HUES6 (cell line): ENCODE results near the gene LONRF3.
"Not testable (repeated sequence)": the region's sequence is repeated elsewhere in the genome, so short reads cannot be mapped to it uniquely, and the experiment has no call there.

ENCODE experiments used
- H3K27ac ChIP-seq: 2 replicates; pipeline ENCODE4 v1.7.0; 2013; ENCODE audit warnings: low read depth, mild to moderate bottlenecking, low read length, inconsistent platforms
- H3K27me3 ChIP-seq: 2 replicates; pipeline ENCODE4 v1.6.1; 2013; ENCODE audit warnings: low read length; ENCODE audit not compliant: control insufficient read depth, insufficient read depth
- H3K36me3 ChIP-seq: 2 replicates; pipeline ENCODE4 v1.6.1; 2013; ENCODE audit warnings: low read length; ENCODE audit not compliant: control insufficient read depth, insufficient read depth
- H3K4me1 ChIP-seq: 2 replicates; pipeline ENCODE4 v1.6.1; 2013; ENCODE audit warnings: low read length; ENCODE audit not compliant: control insufficient read depth, insufficient read depth
- H3K4me3 ChIP-seq: 2 replicates; pipeline ENCODE4 v1.5.1; 2013; ENCODE audit warnings: low read depth, low read length
- H3K9ac ChIP-seq: one replicate; pipeline ENCODE4 v1.6.1; 2013; ENCODE audit warnings: mild to moderate bottlenecking, low read length
- H3K9me3 ChIP-seq: 2 replicates; pipeline ENCODE4 v1.6.1; 2013; ENCODE audit warnings: low read depth, low read length; ENCODE audit not compliant: control insufficient read depth, insufficient read depth

The LONRF3 gene

GRCh38 chrX:119013164-119013563, 38.7 kb downstream of the LONRF3 start:
- H3K36me3 ChIP-seq: no peaks in the 10 kb centered on the region
- H3K27ac ChIP-seq: no peak overlapping the region
- no peaks in the 10 kb centered on the region for H3K4me1 ChIP-seq
- H3K9ac ChIP-seq: no peak overlapping the region
- H3K9me3 ChIP-seq: 0 out of 2 replicates have a peak, but pooled peaks cover 7% of the 10 kb centered on the region
- peaks cover 13% of the 10 kb centered on the region for H3K27me3 ChIP-seq
- no peak overlapping the region for H3K4me3 ChIP-seq

DNA sequence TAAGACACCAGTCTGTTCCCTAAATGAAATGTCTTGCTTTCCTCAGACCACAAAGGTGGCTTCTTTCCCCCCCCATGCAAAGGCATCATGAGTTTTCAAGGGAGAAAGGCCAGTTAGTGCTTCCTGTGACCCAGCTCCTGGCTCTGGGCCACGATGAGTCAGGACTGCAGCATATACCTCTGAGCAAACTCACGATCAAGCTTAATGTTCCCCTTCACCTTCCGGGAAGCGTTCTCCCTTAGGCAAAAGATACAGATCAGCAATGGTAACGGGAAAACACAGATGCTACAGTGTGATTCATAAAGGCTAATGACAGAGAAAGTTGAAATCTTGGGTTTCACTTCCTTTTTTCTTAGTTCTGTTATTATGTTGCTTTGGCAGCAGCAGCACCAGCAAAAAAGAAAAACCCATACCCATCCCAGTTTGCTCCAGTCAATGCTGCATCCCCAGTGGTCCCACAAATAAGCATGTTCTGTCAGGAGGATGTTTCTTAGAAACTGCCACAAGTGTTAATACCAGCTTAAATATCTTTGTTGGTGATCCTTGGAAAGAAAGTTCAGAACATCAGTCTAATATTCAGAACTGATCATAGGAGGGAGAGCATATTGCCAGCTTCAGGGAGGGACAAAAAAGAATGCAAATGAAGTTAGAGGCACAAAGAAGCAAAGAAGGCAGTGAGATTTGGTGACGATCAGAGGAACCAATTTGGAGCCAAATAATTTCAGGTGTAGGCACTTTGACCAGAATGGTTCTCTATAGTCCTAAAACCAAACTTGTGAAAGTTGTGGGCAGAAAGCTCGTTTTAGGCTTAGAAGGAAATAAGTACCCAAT, 41.2 kb downstream of the LONRF3 start:
- Histone ChIP-seq H3K36me3 (no peaks in the 10 kb centered on the region), H3K9ac (no peak overlapping the region), H3K27me3 (peaks cover 13% of the 10 kb centered on the region), H3K4me1 (no peaks in the 10 kb centered on the region), H3K4me3 (no peak overlapping the region), H3K27ac (no peak overlapping the region), H3K9me3 (0 out of 2 replicates have a peak, but pooled peaks cover 7% of the 10 kb centered on the region)

DNA sequence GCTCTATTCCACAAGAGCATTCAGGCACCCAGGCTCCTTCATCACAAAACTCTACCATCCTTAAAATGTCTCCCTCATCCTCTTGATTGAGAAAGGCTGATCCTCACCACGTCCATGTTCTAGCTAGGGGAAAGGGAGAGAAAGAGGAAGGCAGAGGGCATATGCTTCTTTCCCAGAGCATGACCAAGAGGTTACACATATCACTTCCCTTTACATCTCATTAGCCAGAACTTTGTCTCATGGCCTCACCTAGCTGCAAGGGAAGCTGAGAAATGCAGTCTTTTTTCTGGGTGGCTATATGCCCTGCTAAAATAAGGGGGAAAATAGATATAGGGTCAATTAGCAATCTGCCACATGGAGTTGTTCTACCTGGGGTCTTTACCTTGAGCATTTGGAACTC, 42.7 kb downstream of the LONRF3 start:
- no peak overlapping the region for H3K4me3 ChIP-seq
- H3K9ac ChIP-seq: no peak overlapping the region
- peaks cover 13% of the 10 kb centered on the region for H3K27me3 ChIP-seq
- 0 out of 2 replicates have a peak, but pooled peaks cover 7% of the 10 kb centered on the region for H3K9me3 ChIP-seq
- H3K27ac ChIP-seq: no peak overlapping the region
- no peaks in the 10 kb centered on the region for H3K4me1 ChIP-seq
- no peaks in the 10 kb centered on the region for H3K36me3 ChIP-seq

GRCh38 chrX:119025900-119026299, 51.5 kb downstream of the LONRF3 start:
- Histone ChIP-seq H3K4me1 (no peaks in the 10 kb centered on the region), H3K9me3 (peaks cover 15% of the 10 kb centered on the region; the same call in 1 of the 2 replicates), H3K9ac (no peak overlapping the region), H3K27ac (no peak overlapping the region), H3K27me3 (no peaks in the 10 kb centered on the region; the same call in 1 of the 2 replicates), H3K4me3 (no peak overlapping the region), H3K36me3 (no peaks in the 10 kb centered on the region)

DNA sequence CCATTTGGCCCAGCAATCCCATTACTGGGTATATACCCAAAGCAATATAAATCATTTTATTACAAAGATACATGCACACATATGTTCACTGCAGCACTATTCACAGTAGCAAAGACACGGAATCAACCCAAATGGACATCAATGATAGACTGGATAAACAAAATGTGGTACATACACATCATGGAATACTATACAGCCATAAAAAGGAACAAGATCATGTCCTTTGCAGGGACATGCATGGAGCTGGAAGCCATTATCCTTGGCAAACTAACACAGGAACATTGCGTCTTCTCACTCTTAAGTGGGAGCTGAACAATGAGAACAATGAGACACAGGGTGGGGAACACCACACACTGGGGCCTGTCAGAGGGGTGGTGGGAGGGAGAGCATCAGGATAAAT, 51.9 kb downstream of the LONRF3 start:
- H3K4me1 ChIP-seq, H3K9ac ChIP-seq, H3K27me3 ChIP-seq, H3K36me3 ChIP-seq, H3K27ac ChIP-seq, H3K4me3 ChIP-seq: not testable (repeated sequence)
- peaks cover 15% of the 10 kb centered on the region; the same call in 1 of the 2 replicates for H3K9me3 ChIP-seq

DNA sequence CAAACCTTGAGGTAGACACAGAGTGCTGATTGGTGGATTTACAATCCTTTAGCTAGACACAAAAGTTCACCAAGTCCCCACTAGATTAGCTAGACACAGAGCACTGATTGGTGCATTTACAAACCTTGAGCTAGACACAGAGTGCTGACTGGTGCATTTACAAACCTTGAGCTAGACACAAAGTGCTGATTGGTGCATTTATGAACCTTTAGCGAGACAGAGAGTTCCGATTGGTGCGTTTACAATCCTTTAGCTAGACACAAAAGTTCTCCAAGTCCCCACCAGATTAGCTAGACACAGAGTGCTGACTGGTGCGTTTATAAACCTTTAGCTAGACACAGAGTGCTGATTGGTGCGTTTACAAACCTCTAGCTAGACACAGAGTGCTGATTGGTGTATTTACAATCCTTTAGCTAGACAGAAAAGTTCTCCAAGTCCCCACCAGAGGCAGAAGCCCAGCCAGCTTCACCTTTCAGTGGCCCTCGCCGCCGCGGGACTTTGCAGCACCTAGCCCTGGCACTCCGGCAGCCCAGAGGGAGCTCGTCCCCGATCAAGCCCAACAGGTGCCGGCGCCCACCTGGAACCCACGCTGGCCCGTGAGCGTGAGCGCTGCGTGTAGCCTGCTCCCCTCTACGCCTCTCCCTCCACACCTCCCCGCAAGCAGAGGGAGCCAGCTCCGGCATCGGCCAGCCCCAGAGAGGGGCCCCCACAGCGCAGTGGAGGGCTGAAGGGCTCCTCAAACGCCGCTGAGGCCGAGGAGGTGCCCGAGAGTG, 53.7 kb downstream of the LONRF3 start:
- H3K9me3 ChIP-seq: peaks cover 25% of the 10 kb centered on the region
- not testable (repeated sequence) for H3K36me3 ChIP-seq, H3K4me1 ChIP-seq, H3K4me3 ChIP-seq, H3K27me3 ChIP-seq, H3K27ac ChIP-seq, H3K9ac ChIP-seq

DNA sequence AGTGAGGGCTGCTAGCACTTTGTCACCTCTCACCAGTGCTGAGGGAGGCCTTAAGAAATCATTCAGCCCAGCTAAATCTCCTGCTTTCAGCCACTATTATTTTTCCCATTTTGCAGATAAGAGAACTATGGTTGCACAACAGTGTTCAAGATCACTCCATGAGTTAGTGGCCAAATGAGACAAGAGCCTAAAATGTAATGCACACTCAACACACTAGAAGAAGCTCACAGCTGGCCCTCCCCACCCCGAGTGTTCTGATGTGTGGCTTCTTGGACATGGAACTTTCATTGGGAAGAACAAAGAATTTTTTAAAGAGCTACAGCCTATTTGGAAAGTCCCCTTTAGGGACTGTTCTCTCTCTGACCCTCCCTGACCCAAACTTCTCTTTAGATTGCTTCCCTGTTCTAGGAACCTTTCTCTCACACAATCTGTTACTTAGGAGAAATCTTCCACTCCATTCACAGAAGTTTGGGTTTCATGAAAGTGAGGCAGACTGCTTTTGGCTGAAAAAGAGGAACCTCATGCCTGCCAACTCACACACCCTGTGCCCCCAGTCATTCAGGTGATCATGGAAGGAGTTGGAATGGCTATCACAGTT, 54.4 kb downstream of the LONRF3 start:
- Histone ChIP-seq H3K36me3 (no peaks in the 10 kb centered on the region), H3K27ac (no peak overlapping the region), H3K9ac (no peak overlapping the region), H3K27me3 (no peaks in the 10 kb centered on the region; the same call in 1 of the 2 replicates), H3K4me1 (no peaks in the 10 kb centered on the region), H3K9me3 (peaks cover 32% of the 10 kb centered on the region), H3K4me3 (no peak overlapping the region)

GRCh38 chrX:119029656-119030055, 55.2 kb downstream of the LONRF3 start:
- H3K4me3 ChIP-seq, H3K27ac ChIP-seq, H3K27me3 ChIP-seq, H3K36me3 ChIP-seq, H3K9ac ChIP-seq, H3K4me1 ChIP-seq: not testable (repeated sequence)
- peaks cover 37% of the 10 kb centered on the region for H3K9me3 ChIP-seq

- no peaks in the 10 kb centered on the region for H3K27me3 ChIP-seq
- H3K4me3 ChIP-seq: no peak overlapping the region
- peaks cover 31% of the 10 kb centered on the region for H3K9me3 ChIP-seq
- H3K4me1 ChIP-seq: no peaks in the 10 kb centered on the region
- H3K36me3 ChIP-seq: no peaks in the 10 kb centered on the region
- no peak overlapping the region for H3K9ac ChIP-seq
- H3K27ac ChIP-seq: no peak overlapping the region
Observed at GRCh38 chrX:119030990-119031389, 56.6 kb downstream of the LONRF3 start.

DNA sequence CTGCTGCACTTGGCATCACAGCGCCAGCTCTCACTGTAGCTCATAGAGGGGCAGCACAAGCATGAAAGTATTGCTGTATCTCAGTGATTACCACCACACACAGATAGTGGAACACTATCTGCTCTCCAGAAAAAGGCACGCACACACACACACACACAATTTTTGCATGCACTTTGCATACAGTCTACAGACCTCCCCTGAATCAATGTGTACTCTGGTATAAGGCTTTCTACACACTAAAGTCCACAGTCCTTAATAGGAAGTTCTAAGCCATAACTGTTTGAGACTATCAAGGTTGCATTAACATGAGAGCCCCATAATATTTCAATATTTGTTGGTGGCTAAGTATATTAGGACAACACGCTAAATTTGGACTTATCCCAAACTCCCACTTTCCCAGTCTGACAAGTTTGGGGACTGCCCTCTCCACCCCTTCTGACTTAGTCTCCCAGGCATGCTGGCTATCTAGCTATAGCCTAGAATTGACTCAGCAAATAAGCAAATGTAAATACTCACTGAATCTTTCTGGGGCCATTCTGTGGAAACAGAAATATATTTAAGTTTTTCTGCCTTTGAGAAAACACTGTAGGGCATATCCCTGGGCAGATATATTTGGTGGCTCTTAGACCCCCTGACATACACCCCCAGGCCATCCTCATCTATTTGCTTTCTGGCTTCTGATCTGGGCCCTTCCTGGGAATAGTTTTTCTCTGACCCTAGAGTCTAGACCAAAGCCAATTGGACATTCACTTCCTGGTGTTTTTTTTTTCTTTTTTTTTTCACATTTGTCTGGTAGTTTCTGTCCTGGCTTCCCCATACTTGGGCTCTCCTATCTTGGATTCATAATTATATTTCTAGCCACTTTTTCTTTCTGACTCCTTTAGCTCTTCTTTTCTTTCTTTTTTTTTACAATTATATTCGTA, 62.0 kb downstream of the LONRF3 start:
- Histone ChIP-seq H3K27ac (no peak overlapping the region), H3K4me1 (peaks cover 3% of the 10 kb centered on the region; the same call in 1 of the 2 replicates), H3K4me3 (no peak overlapping the region), H3K9ac (no peak overlapping the region), H3K27me3 (no peaks in the 10 kb centered on the region), H3K36me3 (no peaks in the 10 kb centered on the region), H3K9me3 (peaks cover 24% of the 10 kb centered on the region)
